Measurements from ENCODE around the gene SLC19A1.
"Not testable (repeated sequence)": the region's sequence is repeated elsewhere in the genome, so short reads cannot be mapped to it uniquely, and the experiment has no call there.

SLC19A1 gene

DNA sequence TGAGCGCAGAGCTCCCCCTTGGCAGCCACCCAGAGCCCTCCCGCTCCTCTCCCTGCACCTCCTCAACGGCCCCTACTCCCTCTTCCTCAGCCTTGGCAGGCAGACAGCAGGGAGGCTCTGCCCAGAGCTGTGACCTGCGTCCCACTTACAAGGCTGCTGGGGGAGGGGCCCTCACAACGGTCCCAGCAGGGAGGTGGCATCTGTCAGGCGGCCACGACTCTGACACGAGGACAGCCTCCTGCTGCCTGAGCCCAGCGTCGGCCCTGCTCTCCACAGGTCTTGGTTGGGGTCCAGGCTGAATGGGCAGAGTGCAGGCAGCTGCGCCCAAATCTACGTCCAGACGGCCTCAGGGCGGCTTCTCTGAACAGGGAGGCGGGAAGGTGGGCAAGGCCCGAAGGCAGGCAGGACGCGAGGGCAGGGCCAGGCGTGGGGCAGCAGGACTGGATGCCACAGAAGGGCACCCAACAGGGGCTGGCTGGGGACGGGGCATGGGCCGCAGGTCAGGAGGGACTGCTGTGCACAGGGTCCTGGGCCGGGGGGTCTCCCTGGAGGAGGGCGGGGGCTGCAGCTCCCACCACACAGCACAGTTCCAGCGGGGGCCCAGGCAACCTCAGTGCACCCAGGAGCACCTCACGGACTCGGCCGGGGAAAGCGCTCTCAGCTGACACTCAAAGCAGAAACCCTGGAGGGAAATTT, 7.5 kb downstream of the SLC19A1 start:
- DNase-seq = peak in 34 of 51 donors; percentile 11 to 85 (median 62)

GRCh38 chr21:45533846-45534635, 8.2 kb downstream of the SLC19A1 start:
- peak in 1 of 51 donors; percentile 52 for DNase-seq

GRCh38 chr21:45533361-45533845, 8.8 kb downstream of the SLC19A1 start:
- DNase-seq = no peak

GRCh38 chr21:45532826-45533360, 9.3 kb downstream of the SLC19A1 start:
- no peak for DNase-seq

DNA sequence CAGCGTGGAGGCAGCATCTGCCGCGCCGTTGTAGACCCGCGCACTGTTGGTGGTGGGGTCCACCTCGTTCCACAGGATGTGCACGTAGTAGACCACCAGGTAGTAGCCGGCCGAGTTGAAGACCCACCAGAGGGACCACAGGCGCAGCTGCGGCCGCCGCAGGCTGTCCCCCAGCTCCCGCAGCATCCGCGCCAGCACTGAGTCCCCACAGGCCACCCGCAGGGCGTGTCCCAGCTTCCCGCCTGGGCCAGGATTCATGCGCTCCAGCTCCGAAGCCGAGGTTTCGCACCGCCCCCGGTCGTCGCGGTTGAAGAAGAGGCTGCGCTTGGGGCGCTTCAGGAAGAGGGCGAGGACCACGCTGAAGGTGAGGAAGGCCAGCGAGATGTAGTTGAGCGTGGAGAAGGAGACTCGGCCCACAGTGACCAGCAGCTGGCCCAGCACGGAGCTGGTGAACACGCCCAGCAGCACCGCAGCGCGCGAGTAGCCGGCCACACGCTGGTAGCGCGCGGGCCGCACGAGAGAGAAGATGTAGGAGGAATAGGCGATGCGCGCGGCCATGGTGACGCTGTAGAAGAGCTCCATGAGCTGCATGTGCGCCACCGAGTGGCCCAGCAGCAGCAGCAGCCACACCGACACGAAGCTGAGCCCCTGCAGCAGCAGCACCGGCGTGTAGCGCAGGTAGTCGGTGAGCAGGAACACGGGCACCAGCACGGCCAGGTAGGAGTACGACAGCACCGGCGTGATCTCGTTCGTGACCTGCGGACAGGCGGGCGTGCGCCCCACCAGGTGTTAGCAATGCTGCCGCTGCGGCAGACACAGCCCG, 10.6 kb downstream of the SLC19A1 start:
- no peak for DNase-seq

DNA sequence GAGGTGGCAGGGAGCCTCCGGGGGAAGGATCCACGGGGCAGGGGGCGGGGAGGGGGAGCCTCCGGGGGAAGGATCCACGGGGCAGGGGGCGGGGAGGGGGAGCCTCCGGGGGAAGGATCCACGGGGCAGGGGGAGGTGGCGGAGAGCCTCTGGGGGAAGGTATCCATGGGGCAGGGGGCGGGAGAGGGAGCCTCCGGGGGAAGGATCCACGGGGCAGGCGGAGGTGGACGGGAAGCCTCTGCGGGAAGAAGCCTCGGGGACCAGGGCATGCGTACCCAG, 11.2 kb downstream of the SLC19A1 start:
- not testable (repeated sequence) for DNase-seq

DNA sequence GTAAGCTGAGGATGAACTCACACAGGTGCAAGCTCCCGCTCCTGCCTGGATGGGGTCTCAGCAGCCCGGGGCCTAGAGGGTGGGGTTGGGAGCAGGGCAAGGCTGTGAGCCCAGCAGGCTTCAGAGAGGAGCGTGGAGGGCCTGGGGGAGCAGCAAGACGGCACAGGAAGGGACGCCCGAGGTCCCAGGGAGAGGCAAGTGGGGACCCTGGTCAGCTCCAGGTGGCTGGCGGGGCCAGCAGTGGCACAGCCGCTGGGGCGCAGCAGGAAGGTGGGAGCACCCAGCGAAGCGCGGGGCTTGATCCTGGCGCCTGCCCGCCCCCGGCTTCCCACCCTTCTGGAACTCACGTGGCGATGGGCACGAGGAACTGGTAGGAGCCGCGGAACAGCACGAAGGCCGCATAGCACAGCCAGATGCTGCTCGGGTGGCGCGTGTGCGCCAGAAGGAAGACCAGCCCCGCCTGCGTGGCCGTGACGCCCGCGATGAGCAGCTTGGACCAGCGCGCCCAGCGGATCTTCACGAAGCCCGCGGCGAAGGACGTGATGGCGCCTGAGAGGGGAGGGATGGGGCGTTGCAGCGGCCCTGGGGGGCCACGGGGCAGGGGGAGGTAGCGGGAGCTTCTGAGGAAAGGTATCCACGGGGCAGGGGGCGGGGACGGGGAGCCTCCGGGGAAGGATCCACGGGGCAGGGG, 11.7 kb downstream of the SLC19A1 start:
- no peak for DNase-seq

DNA sequence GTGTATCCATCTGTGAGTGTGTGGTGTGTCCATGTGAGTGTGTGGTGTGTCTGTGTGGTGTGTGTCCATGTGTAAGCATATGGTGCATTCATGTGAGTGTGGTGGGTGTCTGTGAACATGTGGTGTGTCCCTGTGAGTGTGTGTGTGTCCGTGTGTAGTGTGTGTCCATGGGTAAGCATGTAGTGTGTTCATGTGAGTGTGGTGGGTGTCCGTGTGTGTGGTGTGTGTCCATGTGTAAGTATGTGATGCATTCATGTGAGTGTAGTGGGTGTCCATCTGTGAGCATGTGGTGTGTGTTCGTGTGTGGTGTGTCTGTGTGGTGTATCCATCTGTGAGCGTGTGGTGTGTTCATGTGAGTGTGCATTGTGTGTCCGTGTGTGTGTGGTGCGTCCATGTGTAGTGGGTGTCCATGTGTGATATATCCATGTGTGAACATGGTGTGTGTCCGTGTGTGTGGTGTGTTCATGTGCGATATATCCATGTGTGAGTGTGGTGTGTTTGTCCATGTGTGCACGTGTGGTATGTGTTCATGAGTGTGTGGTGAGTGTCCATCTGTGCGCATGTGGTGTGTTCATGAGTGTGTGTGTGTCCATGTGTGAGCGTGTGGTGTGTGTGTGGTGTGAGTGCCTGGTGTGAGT, 12.3 kb downstream of the SLC19A1 start:
- no peak for DNase-seq

DNA sequence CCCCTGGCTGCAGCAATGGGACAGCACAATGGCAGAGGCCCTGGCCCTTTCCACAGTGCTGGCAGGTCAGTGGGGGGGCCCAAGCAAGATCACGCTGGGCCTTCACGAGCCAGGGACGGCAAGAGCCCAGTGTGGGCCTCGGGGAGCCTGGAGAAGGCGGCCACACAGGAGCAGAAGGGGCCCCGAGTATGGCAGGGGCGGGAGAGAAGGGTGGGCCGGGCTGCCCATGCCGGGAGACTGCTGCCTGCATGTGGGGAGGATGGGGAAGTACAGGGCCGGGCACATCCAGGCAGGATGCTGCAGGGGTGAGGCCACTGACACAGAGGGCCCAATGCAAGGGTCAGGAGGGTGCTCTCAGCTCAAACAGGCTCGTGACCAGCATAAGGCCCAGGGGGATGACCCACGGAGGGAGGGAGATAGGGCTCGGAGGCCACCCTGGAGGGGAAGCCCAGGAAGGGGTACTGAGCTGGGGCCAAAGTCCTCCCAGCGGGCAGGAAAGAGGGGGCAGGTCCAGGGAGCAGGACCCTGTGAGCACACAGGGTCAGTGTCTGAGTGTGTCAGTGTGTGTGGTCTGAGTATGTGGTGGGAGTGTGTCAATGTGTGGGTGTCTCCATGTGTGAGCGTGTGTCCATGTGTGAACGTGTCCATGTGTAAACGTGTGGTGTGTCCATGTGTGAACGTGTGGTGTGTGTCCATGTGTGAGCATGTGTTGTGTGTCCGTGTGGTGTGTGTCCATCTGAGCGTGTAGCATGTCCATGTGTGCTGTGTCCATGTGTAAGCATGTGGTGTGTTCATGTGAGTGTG, 13.1 kb downstream of the SLC19A1 start:
- DNase-seq = peak in 1 of 51 donors; percentile 19

GRCh38 chr21:45528028-45528705, 14.1 kb downstream of the SLC19A1 start:
- DNase-seq = no peak

GRCh38 chr21:45527151-45527999, 14.9 kb downstream of the SLC19A1 start:
- DNase-seq = not testable (repeated sequence)

DNA sequence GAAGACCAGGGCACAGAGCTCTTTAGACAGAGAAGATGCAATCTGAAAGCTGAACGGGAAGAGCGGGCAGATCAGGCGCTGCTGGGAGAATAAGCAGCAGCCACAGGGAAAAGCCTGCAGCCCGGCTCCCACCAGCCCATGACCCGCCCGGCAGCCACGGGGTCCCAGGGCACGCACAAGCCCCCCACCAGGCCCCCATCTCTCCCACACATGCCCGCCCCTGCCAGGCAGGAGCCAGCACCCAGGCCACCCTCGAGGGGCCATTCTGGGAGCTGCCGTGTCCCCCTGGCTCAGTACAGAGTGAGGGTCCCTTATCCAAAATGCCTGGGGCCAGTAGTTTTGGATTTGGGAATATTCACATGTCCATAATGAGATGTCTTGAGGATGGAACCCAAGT, 16.3 kb downstream of the SLC19A1 start:
- DNase-seq = no peak

DNA sequence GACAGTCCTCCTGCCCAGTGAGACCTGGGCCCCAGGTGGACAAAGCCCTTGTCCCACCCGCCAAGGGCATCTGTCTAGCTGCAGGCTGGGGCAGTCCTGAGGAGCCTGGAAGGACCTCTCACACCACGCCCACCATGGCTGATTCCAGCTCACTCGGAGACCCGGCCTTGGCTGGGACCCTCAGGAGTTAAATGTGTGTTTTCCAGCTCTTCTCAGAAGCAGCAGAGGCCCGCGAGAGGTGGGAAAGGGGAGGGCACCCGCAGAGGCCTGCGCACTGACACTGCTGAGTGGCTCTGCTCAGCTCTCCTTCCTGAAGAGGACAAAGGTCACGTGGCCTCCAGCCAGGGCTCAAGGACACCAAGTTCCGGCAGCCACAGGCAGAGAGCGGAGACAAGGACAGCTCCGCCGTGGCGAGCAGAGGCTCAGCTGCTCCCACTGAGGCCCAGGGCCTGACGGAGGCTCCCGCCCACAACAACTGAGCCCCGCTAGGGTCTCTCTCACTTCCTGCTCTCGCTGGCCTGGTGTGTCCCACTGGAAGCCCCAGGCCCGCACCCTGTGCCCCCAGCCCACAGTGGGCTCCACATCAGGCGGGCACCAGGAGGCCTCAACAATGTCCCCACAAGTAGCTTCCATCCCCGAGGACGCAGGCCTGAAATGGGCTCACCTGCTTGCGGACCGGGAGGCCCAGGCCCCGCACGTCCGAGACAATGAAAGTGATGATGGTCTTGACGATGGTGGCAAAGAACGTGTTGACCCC, 16.9 kb downstream of the SLC19A1 start:
- no peak for DNase-seq

DNA sequence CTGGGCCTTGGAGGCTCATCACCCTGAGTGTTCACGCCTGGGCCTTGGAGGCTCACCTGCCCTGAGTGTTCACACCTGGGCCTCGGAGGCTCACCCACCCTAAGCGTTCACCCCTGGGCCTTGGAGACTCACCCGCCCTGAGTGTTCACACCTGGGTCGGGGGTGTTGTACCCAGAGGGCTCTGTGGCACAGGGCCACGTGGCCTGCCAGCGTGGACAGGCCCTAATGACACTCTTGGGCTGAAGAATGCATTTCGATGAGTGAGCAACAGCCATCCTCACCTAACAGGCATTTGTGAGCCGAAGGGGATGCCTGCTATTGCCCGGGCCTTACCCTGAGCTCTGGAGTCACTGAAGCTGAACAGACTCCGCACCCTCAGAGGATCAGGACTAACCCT, 17.5 kb downstream of the SLC19A1 start:
- DNase-seq = no peak

DNA sequence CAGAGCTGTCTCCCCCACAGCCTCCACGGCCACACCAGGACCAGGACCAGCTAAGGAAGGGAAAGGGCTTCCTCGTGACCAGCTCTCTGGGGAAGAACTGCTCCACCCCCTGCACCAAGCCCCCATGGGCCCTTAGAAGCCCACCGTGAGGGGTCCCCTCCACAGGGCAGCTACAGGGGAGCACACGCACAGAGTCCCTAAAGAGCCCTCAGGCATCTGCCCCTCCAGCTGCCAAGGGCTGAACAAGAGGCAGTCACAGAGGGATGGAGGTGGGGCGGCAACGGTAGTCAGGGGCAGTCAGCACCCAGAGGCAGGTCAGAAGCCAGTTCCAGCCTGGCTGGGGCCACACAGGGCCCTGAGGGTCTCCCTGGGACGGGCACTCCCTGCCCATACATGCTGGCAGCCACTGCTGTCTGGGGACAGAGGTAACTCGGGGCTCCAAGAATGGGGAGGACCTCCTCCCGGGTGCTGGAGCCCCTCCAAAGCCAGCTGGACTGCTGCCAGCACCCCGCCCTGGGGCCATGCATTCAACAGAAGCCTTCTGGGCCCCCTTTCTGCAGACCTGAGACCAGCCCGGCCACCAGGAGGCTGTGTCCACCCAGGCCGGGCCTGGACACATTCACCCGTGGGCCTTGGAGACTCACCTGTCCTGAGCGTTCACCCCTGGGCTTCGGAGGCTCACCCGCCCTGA, 18.7 kb downstream of the SLC19A1 start:
- no peak for DNase-seq

GRCh38 chr21:45522986-45523385, 19.3 kb downstream of the SLC19A1 start:
- no peak for DNase-seq

DNA sequence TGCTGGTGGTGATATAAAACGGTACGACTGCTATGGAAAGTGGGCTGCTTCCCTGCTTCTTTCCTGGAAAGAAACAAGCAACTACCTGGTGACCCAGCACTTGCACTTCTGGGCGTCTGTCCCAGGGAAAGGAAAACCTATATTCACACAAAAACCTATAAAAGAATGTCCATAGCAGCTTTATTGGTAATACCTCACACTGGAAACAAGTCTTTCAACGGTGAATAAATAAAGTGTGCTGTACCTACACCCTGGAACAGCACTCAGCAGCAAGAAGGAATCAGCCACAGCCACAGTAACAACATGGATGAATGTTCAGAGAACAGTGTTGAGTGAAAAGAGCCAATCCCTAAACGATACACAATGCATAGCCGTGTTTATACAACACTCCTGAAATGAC, 19.9 kb downstream of the SLC19A1 start:
- no peak for DNase-seq
